Measurements from ENCODE around the gene ANKRD11. TPM values are rescaled to one million over a fixed set of nuclear protein-coding genes. Genes with fewer than 3 reads are reported as not detected.

The ANKRD11 gene
- total and polyA plus RNA-seq, 12 donors = 47.7 to 93.6 (median 66.2) TPM

- ATAC-seq (no peak), DNase-seq (no peak)
- H3K4me3 ChIP-seq = no peak overlapping the region
- no peaks in the 10 kb centered on the region for H3K9me3 ChIP-seq
- peaks cover 32 to 91% (median 72%) of the 10 kb centered on the region in 9 donors for H3K4me1 ChIP-seq
- peak overlapping the region in 9 of 10 donors; percentile 75 to 91 (median 84) for H3K27ac ChIP-seq
- TF ChIP-seq CTCF (IDR thresholded peaks at IDR 0.05) = no peak
- 76 to 81% methylated on average over 7 of the region's 7 CpGs for WGBS, 2 donors
- no peaks in the 10 kb centered on the region for H3K27me3 ChIP-seq
- H3K36me3 ChIP-seq = peaks cover 0 to 7% (median 0%) of the 10 kb centered on the region in 9 donors
- intact Hi-C loops (cut with DNase I) = loop anchor here in 1 of 10 donors (10.0 kb wide), 1 partner anchor 228 kb away; no protein-coding TSS in a partner anchor
Measured at GRCh38 chr16:89326721-89327120, 163.6 kb downstream of the ANKRD11 start.

GRCh38 chr16:89325861-89326471 is 164.4 kb downstream of the ANKRD11 start:
- H3K9me3 ChIP-seq = no peaks in the 10 kb centered on the region
- DNase-seq = peak in 1 of 2 donors; percentile 82
- TF ChIP-seq CTCF (IDR thresholded peaks at IDR 0.05) = no peak
- 15 to 18% methylated on average over 18 of the region's 18 CpGs for WGBS, 2 donors
- intact Hi-C loops (cut with DNase I) = loop anchor here in 1 of 10 donors (10.0 kb wide), 1 partner anchor 229 kb away; no protein-coding TSS in a partner anchor
- H3K4me1 ChIP-seq = peaks cover 38 to 93% (median 76%) of the 10 kb centered on the region in 9 donors
- peak overlapping the region in 1 of 10 donors; percentile 21 for H3K4me3 ChIP-seq
- ATAC-seq = peak; percentile 38 to 86 (median 76)
- H3K36me3 ChIP-seq = peaks cover 0 to 7% (median 0%) of the 10 kb centered on the region in 9 donors
- peak overlapping the region in 9 of 10 donors; percentile 75 to 91 (median 84) for H3K27ac ChIP-seq
- H3K27me3 ChIP-seq = no peaks in the 10 kb centered on the region

- Histone ChIP-seq H3K27me3 (no peaks in the 10 kb centered on the region), H3K9me3 (no peaks in the 10 kb centered on the region), H3K36me3 (peaks cover 0 to 7% (median 0%) of the 10 kb centered on the region in 9 donors), H3K4me3 (no peak overlapping the region), H3K4me1 (peaks cover 49 to 93% (median 78%) of the 10 kb centered on the region in 9 donors), H3K27ac (peak overlapping the region in 7 of 10 donors; percentile 4 to 91 (median 75))
- intact Hi-C loops (cut with DNase I) = loop anchor here in 1 of 10 donors (10.0 kb wide), 1 partner anchor 230 kb away; no protein-coding TSS in a partner anchor
- ATAC-seq = no peak
- WGBS, 2 donors = 92 to 94% methylated on average over 32 of the region's 32 CpGs
- no peak for DNase-seq
- no peak for TF ChIP-seq CTCF (IDR thresholded peaks at IDR 0.05)
Measured at GRCh38 chr16:89324056-89325010, 166.0 kb downstream of the ANKRD11 start.

Data from heart right ventricle (tissue), 16 donors.